ENCODE measurements around the gene TUFT1. TPM values are rescaled to one million over a fixed set of nuclear protein-coding genes. Genes with fewer than 3 reads are reported as not detected.

TUFT1 gene
- total and polyA plus RNA-seq, 2 of the 4 experiments (the other 2 are of a cell fraction) = 21.2 to 30.3 TPM

DNA sequence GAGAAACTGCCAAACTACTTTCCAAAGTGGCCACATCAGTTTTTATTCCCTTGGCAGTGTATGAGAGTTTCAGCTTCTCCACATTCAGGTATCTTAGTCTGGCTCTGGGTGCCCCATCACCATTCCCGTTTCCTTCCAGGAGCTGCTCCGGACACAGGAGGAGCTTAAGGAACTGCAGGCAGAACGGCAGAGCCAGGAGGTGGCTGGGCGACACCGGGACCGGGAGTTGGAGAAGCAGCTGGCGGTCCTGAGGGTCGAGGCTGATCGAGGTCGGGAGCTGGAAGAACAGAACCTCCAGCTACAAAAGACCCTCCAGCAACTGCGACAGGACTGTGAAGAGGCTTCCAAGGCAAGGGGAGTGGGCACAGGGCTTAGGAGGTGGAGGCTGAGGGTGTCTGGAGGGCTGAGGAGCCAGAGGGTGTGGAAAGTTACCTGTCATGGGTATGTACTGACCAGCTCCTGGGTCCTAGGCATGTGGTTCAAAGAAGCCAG, 10.9 kb upstream of the TUFT1 start:
- H3K4ac ChIP-seq (ENCODE audit: low read depth, low read length) = no peak overlapping the region
- ATAC-seq (ENCODE audit: low read depth) (no peak), DNase-seq (no peak)
- CTCF ChIA-PET = no interaction called here
- H3K27me3 ChIP-seq (ENCODE audit: control insufficient read depth, insufficient read depth, low read length) = peaks cover 4% of the 10 kb centered on the region
- H2AFZ ChIP-seq (replicated peaks; ENCODE audit: low read length, poor library complexity) = no peak overlapping the region
- no peaks in the 10 kb centered on the region for H3K4me1 ChIP-seq (ENCODE audit: control insufficient read depth, insufficient read depth, low read length)
- no peak overlapping the region for H3K56ac ChIP-seq (ENCODE audit: extremely low read depth, insufficient read depth, low read length)
- BruUV-seq (replicated peaks) = no TSS peak
- no peaks in the 10 kb centered on the region for H3K36me3 ChIP-seq (ENCODE audit: control insufficient read depth, insufficient read depth, low read length)
- intact Hi-C loops (cut with micrococcal nuclease) (no loop called here), in situ Hi-C loops (cut with MboI; ENCODE audit: low sequenced_read_pairs) (no loop called here), dilution Hi-C loops (cut with HindIII; ENCODE audit: low sequenced_read_pairs, unreplicated experiment) (no loop called here)
- H3K9ac ChIP-seq (ENCODE audit: low read depth, low read length) = no peak overlapping the region
- no peak overlapping the region for H3K23ac ChIP-seq (ENCODE audit: low read depth, low read length)
- no peak overlapping the region for H2AK9ac ChIP-seq (replicated peaks; ENCODE audit: low read depth, low read length, poor library complexity)
- no peak overlapping the region for H2BK5ac ChIP-seq (ENCODE audit: low read depth, low read length, poor library complexity, severe bottlenecking)
- TF ChIP-seq RAD21 (IDR thresholded peaks at IDR 0.05; ENCODE audit: low read length) (no peak), FOS (IDR thresholded peaks at IDR 0.05; ENCODE audit: low read depth, low read length) (no peak), RCOR1 (IDR thresholded peaks at IDR 0.05; ENCODE audit: insufficient replicate concordance, low read length) (no peak), BHLHE40 (IDR thresholded peaks at IDR 0.05; ENCODE audit: low read depth, low read length) (no peak), CHD1 (IDR thresholded peaks at IDR 0.05; ENCODE audit: low read depth, low read length) (no peak), MAFK (IDR thresholded peaks at IDR 0.05; ENCODE audit: low read depth, low read length) (no peak), MXI1 (IDR thresholded peaks at IDR 0.05; ENCODE audit: borderline replicate concordance, low read depth, low read length) (no peak), POLR2A (IDR thresholded peaks at IDR 0.05; ENCODE audit: low read depth, low read length) (no peak), NFE2L2 (IDR thresholded peaks at IDR 0.05; ENCODE audit: low read depth, low read length) (no peak), CEBPB (IDR thresholded peaks at IDR 0.05; ENCODE audit: low read depth, low read length) (no peak), SMC3 (IDR thresholded peaks at IDR 0.05; ENCODE audit: low read depth, low read length) (no peak)
- TF ChIP-seq, protein P1, sequence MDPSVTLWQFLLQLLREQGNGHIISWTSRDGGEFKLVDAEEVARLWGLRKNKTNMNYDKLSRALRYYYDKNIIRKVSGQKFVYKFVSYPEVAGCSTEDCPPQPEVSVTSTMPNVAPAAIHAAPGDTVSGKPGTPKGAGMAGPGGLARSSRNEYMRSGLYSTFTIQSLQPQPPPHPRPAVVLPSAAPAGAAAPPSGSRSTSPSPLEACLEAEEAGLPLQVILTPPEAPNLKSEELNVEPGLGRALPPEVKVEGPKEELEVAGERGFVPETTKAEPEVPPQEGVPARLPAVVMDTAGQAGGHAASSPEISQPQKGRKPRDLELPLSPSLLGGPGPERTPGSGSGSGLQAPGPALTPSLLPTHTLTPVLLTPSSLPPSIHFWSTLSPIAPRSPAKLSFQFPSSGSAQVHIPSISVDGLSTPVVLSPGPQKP (IDR thresholded peaks at IDR 0.05; ENCODE audit: borderline replicate concordance, low read depth, low read length) = no peak
- TF ChIP-seq, protein P2, sequence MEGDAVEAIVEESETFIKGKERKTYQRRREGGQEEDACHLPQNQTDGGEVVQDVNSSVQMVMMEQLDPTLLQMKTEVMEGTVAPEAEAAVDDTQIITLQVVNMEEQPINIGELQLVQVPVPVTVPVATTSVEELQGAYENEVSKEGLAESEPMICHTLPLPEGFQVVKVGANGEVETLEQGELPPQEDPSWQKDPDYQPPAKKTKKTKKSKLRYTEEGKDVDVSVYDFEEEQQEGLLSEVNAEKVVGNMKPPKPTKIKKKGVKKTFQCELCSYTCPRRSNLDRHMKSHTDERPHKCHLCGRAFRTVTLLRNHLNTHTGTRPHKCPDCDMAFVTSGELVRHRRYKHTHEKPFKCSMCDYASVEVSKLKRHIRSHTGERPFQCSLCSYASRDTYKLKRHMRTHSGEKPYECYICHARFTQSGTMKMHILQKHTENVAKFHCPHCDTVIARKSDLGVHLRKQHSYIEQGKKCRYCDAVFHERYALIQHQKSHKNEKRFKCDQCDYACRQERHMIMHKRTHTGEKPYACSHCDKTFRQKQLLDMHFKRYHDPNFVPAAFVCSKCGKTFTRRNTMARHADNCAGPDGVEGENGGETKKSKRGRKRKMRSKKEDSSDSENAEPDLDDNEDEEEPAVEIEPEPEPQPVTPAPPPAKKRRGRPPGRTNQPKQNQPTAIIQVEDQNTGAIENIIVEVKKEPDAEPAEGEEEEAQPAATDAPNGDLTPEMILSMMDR (conservative IDR thresholded peaks at IDR 0.05; ENCODE audit: low read depth, low read length) = no peak
- H3K18ac ChIP-seq (ENCODE audit: low read depth, low read length) = no peak overlapping the region
- no peak overlapping the region for H2AK5ac ChIP-seq (ENCODE audit: low read depth, low read length)
- H3K27ac ChIP-seq (ENCODE audit: insufficient read depth, low read length) = no peak overlapping the region
- no peak overlapping the region for H3K4me2 ChIP-seq (ENCODE audit: low read depth, low read length)
- 82% methylated on average over 5 of the region's 11 CpGs; no CpG with 5 or more reads in 1 of the 2 experiments for WGBS, 2 experiments (ENCODE audit: extremely low coverage in 2 of 2, insufficient read length in 1 of 2)
- no peak overlapping the region for H4K91ac ChIP-seq (ENCODE audit: insufficient read depth, low read depth, low read length)
- no peaks in the 10 kb centered on the region for H3K79me1 ChIP-seq (ENCODE audit: low read depth in 1 of 2, low read length in 2 of 2)
- H3K9me3 ChIP-seq (ENCODE audit: control insufficient read depth, insufficient read depth, low read length) = no peaks in the 10 kb centered on the region
- no peak overlapping the region for H3K4me3 ChIP-seq (ENCODE audit: insufficient read depth, low read depth, low read length)
- 0 out of 2 replicates have a peak, but pooled peaks cover 3% of the 10 kb centered on the region for H4K20me1 ChIP-seq (ENCODE audit: insufficient read depth, low read length)
- no peaks in the 10 kb centered on the region for H3K9me1 ChIP-seq (ENCODE audit: insufficient read depth, low read length)
- H2BK15ac ChIP-seq (ENCODE audit: low read depth, low read length) = no peak overlapping the region
- H3K14ac ChIP-seq (replicated peaks; ENCODE audit: low read depth, low read length) = no peak overlapping the region
- H4K5ac ChIP-seq (ENCODE audit: low read depth, low read length) = no peak overlapping the region
- H2BK20ac ChIP-seq (ENCODE audit: low read depth, low read length) = no peak overlapping the region
- POLR2A ChIA-PET (ENCODE audit: unreplicated experiment) = no interaction called here
- no peak overlapping the region for H4K8ac ChIP-seq (ENCODE audit: low read depth in 2 of 2, low read length in 2 of 2)
- no peak overlapping the region for H2BK120ac ChIP-seq (ENCODE audit: low read depth, low read length)
